ENCODE measurements around the gene STARD10.

Gene STARD10

GRCh38 chr11:72766152-72766902 lies 27.5 kb downstream of the STARD10 start:
- H3K4me1 ChIP-seq (ENCODE audit: control insufficient read depth, insufficient read depth, low read length) = peaks cover 3% of the 10 kb centered on the region
- no peaks in the 10 kb centered on the region for H3K27me3 ChIP-seq (ENCODE audit: control insufficient read depth, insufficient read depth, low read length)
- no peaks in the 10 kb centered on the region for H3K9me3 ChIP-seq (replicated peaks; ENCODE audit: low read length)
- no peak overlapping the region for H3K4me2 ChIP-seq (ENCODE audit: low read length)
- no peaks in the 10 kb centered on the region for H3K36me3 ChIP-seq (ENCODE audit: insufficient read depth, low read length)
- no peak overlapping the region for H3K4me3 ChIP-seq (ENCODE audit: low read length)
- no peak overlapping the region for H3K9ac ChIP-seq (ENCODE audit: low read depth, low read length)

GRCh38 chr11:72764503-72764902 lies 29.3 kb downstream of the STARD10 start:
- Histone ChIP-seq H3K9me3 (replicated peaks; ENCODE audit: low read length) (no peaks in the 10 kb centered on the region), H3K4me3 (ENCODE audit: low read length) (no peak overlapping the region), H3K27me3 (ENCODE audit: control insufficient read depth, insufficient read depth, low read length) (no peaks in the 10 kb centered on the region)

GRCh38 chr11:72763823-72764222 lies 30.0 kb downstream of the STARD10 start:
- Histone ChIP-seq H3K4me2 (ENCODE audit: low read length) (no peak overlapping the region), H3K4me1 (ENCODE audit: control insufficient read depth, insufficient read depth, low read length) (no peaks in the 10 kb centered on the region), H3K36me3 (ENCODE audit: insufficient read depth, low read length) (no peaks in the 10 kb centered on the region), H3K9me3 (replicated peaks; ENCODE audit: low read length) (no peaks in the 10 kb centered on the region), H3K4me3 (ENCODE audit: low read length) (no peak overlapping the region), H3K9ac (ENCODE audit: low read depth, low read length) (no peak overlapping the region), H3K27me3 (ENCODE audit: control insufficient read depth, insufficient read depth, low read length) (no peaks in the 10 kb centered on the region)

More at GRCh38 chr11:72764503-72764902, 29.3 kb downstream of the STARD10 start:
- no peaks in the 10 kb centered on the region for H3K4me1 ChIP-seq (ENCODE audit: control insufficient read depth, insufficient read depth, low read length)
- no peak overlapping the region for H3K4me2 ChIP-seq (ENCODE audit: low read length)
- no peaks in the 10 kb centered on the region for H3K36me3 ChIP-seq (ENCODE audit: insufficient read depth, low read length)
- no peak overlapping the region for H3K9ac ChIP-seq (ENCODE audit: low read depth, low read length)

- no peak overlapping the region for H3K4me2 ChIP-seq (ENCODE audit: low read length)
- no peaks in the 10 kb centered on the region for H3K27me3 ChIP-seq (ENCODE audit: control insufficient read depth, insufficient read depth, low read length)
- no peaks in the 10 kb centered on the region for H3K4me1 ChIP-seq (ENCODE audit: control insufficient read depth, insufficient read depth, low read length)
- H3K36me3 ChIP-seq (ENCODE audit: insufficient read depth, low read length) = no peaks in the 10 kb centered on the region
- H3K4me3 ChIP-seq (ENCODE audit: low read length) = no peak overlapping the region
- H3K9ac ChIP-seq (ENCODE audit: low read depth, low read length) = no peak overlapping the region
- H3K9me3 ChIP-seq (replicated peaks; ENCODE audit: low read length) = no peaks in the 10 kb centered on the region
Measured at GRCh38 chr11:72762641-72763304, 31.1 kb downstream of the STARD10 start.

GRCh38 chr11:72760539-72761405 lies 33.1 kb downstream of the STARD10 start:
- Histone ChIP-seq H3K4me1 (ENCODE audit: control insufficient read depth, insufficient read depth, low read length) (no peaks in the 10 kb centered on the region), H3K36me3 (ENCODE audit: insufficient read depth, low read length) (no peaks in the 10 kb centered on the region), H3K4me2 (ENCODE audit: low read length) (no peak overlapping the region), H3K9ac (ENCODE audit: low read depth, low read length) (no peak overlapping the region), H3K27me3 (ENCODE audit: control insufficient read depth, insufficient read depth, low read length) (no peaks in the 10 kb centered on the region), H3K9me3 (replicated peaks; ENCODE audit: low read length) (no peaks in the 10 kb centered on the region), H3K4me3 (ENCODE audit: low read length) (no peak overlapping the region)

GRCh38 chr11:72759468-72759985 lies 34.3 kb downstream of the STARD10 start:
- Histone ChIP-seq H3K27me3 (ENCODE audit: control insufficient read depth, insufficient read depth, low read length) (no peaks in the 10 kb centered on the region), H3K9ac (ENCODE audit: low read depth, low read length) (no peak overlapping the region), H3K4me2 (ENCODE audit: low read length) (no peak overlapping the region), H3K36me3 (ENCODE audit: insufficient read depth, low read length) (no peaks in the 10 kb centered on the region), H3K4me3 (ENCODE audit: low read length) (no peak overlapping the region), H3K9me3 (replicated peaks; ENCODE audit: low read length) (no peaks in the 10 kb centered on the region), H3K4me1 (ENCODE audit: control insufficient read depth, insufficient read depth, low read length) (no peaks in the 10 kb centered on the region)

- Histone ChIP-seq H3K4me1 (ENCODE audit: control insufficient read depth, insufficient read depth, low read length) (no peaks in the 10 kb centered on the region), H3K27me3 (ENCODE audit: control insufficient read depth, insufficient read depth, low read length) (no peaks in the 10 kb centered on the region), H3K9me3 (replicated peaks; ENCODE audit: low read length) (no peaks in the 10 kb centered on the region), H3K9ac (ENCODE audit: low read depth, low read length) (no peak overlapping the region), H3K36me3 (ENCODE audit: insufficient read depth, low read length) (no peaks in the 10 kb centered on the region), H3K4me2 (ENCODE audit: low read length) (no peak overlapping the region), H3K4me3 (ENCODE audit: low read length) (no peak overlapping the region)
Measured at GRCh38 chr11:72758690-72759389, 35.0 kb downstream of the STARD10 start.

- Histone ChIP-seq H3K4me3 (ENCODE audit: low read length) (no peak overlapping the region), H3K9me3 (replicated peaks; ENCODE audit: low read length) (no peaks in the 10 kb centered on the region), H3K27me3 (ENCODE audit: control insufficient read depth, insufficient read depth, low read length) (no peaks in the 10 kb centered on the region), H3K4me2 (ENCODE audit: low read length) (no peak overlapping the region), H3K9ac (ENCODE audit: low read depth, low read length) (no peak overlapping the region), H3K36me3 (ENCODE audit: insufficient read depth, low read length) (no peaks in the 10 kb centered on the region), H3K4me1 (ENCODE audit: control insufficient read depth, insufficient read depth, low read length) (no peaks in the 10 kb centered on the region)
Measured at GRCh38 chr11:72758304-72758689, 35.5 kb downstream of the STARD10 start.

GRCh38 chr11:72755713-72756285 lies 38.0 kb downstream of the STARD10 start:
- no peaks in the 10 kb centered on the region for H3K36me3 ChIP-seq (ENCODE audit: insufficient read depth, low read length)

GRCh38 chr11:72754544-72755155 lies 39.2 kb downstream of the STARD10 start:
- no peaks in the 10 kb centered on the region for H3K36me3 ChIP-seq (ENCODE audit: insufficient read depth, low read length)
- H3K27me3 ChIP-seq (ENCODE audit: control insufficient read depth, insufficient read depth, low read length) = no peaks in the 10 kb centered on the region
- no peak overlapping the region for H3K9ac ChIP-seq (ENCODE audit: low read depth, low read length)
- H3K4me2 ChIP-seq (ENCODE audit: low read length) = no peak overlapping the region
- H3K9me3 ChIP-seq (replicated peaks; ENCODE audit: low read length) = no peaks in the 10 kb centered on the region
- peaks cover 21% of the 10 kb centered on the region for H3K4me1 ChIP-seq (ENCODE audit: control insufficient read depth, insufficient read depth, low read length)
- no peak overlapping the region for H3K4me3 ChIP-seq (ENCODE audit: low read length)

More at GRCh38 chr11:72755713-72756285, 38.0 kb downstream of the STARD10 start:
- Histone ChIP-seq H3K4me2 (ENCODE audit: low read length) (no peak overlapping the region), H3K9me3 (replicated peaks; ENCODE audit: low read length) (no peaks in the 10 kb centered on the region), H3K27me3 (ENCODE audit: control insufficient read depth, insufficient read depth, low read length) (no peaks in the 10 kb centered on the region), H3K4me1 (ENCODE audit: control insufficient read depth, insufficient read depth, low read length) (peaks cover 21% of the 10 kb centered on the region), H3K9ac (ENCODE audit: low read depth, low read length) (no peak overlapping the region), H3K4me3 (ENCODE audit: low read length) (no peak overlapping the region)
